ENCODE measurements around the gene SNN. TPM values are rescaled to one million over a fixed set of nuclear protein-coding genes. Genes with fewer than 3 reads are reported as not detected.
A peak's percentile ranks its signal among the peaks of the same experiment; 100 is the strongest.

Gene SNN
- total RNA-seq, 4 donors from 2014 or later: 34.6 to 40.3 (median 39.7) TPM

DNA sequence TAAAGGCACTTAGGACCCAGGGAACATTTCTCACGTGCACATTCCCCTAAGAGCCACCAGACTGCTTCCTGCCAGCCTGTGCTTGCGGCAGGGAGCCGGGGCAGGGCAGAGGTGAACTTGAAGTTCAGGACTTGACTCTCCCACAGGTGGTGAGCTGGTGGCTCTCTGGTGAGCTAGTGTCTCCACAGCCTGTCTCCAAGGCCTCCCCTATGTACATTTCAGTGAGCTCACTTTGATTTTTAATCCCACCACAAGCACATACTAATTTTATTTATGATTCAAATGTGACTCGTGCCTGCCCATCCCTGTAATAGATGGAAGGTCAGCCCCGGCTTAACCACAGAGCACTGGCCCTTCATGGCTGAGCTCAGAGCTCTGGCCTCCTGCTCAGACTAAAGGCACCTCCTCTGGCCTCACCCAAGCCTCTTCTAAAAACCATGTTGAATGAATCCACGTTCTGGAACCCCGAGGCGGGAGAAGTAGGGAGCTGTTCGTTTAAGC, 9.2 kb downstream of the SNN start:
- Histone ChIP-seq H3K27ac (peak overlapping the region in 3 of 4 donors; percentile 11 to 58 (median 21)), H3K27me3 (no peaks in the 10 kb centered on the region), H3K36me3 (peaks cover 0 to 59% of the 10 kb centered on the region in 2 donors), H3K4me1 (peaks cover 0 to 95% (median 15%) of the 10 kb centered on the region in 3 donors), H3K9me3 (no peaks in the 10 kb centered on the region), H3K4me3 (no peak overlapping the region)
- TF ChIP-seq EP300 (IDR thresholded peaks at IDR 0.05) (no peak), POLR2A (IDR thresholded peaks at IDR 0.05) (no peak), POLR2AphosphoS5 (IDR thresholded peaks at IDR 0.05) (no peak)
- TF ChIP-seq, protein P1, sequence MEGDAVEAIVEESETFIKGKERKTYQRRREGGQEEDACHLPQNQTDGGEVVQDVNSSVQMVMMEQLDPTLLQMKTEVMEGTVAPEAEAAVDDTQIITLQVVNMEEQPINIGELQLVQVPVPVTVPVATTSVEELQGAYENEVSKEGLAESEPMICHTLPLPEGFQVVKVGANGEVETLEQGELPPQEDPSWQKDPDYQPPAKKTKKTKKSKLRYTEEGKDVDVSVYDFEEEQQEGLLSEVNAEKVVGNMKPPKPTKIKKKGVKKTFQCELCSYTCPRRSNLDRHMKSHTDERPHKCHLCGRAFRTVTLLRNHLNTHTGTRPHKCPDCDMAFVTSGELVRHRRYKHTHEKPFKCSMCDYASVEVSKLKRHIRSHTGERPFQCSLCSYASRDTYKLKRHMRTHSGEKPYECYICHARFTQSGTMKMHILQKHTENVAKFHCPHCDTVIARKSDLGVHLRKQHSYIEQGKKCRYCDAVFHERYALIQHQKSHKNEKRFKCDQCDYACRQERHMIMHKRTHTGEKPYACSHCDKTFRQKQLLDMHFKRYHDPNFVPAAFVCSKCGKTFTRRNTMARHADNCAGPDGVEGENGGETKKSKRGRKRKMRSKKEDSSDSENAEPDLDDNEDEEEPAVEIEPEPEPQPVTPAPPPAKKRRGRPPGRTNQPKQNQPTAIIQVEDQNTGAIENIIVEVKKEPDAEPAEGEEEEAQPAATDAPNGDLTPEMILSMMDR (IDR thresholded peaks at IDR 0.05): no peak
- no peak for ATAC-seq
- 44 to 69% methylated on average over 4 to 8 of the region's 9 CpGs for WGBS, 2 donors (ENCODE audit: low coverage in 1 of 2)

DNA sequence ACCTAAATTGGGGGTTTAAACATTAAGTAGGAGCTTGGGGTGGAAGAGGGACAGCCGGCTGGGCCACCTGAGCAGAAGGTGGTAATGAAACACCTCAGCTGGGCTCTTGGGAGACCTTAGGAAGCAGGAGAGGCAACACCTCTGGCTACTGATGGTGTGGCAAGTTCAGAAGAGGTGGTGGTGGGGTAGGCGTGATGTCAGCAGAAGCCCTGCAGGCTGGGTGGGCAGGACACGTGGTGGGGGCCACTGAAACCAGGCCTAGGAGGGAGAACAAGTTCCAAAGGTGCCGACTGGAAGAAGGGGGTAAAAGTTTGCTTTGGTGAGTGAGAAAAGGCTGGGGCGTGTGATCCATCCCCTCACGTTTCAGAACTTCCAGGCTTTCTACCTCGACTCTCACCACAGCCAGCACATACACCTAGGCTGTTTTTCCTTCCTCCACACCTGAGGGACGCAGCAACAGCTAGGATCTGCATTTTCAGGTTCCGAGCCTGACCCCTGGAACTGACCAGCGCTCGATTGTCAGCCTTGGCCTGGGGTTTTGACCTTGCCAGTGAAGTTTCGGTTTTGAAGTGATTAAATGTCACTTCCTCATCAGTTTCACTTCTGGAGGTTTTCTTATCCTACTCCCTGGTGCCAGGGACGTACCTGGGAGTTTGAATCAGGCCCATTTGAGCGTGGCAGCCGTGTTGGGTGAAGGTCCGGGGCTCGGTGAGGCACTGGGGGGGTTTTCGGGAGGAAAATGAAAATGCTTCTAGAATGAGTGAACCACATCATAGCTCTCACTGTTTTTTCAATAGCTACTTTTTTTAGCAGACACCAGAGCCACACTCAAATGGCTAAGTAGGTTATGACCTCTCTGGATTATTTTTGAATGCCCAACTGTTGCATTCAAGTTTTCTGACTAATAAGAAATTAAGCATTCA, 10.0 kb downstream of the SNN start:
- Histone ChIP-seq H3K4me3 (no peak overlapping the region), H3K36me3 (peaks cover 0 to 67% of the 10 kb centered on the region in 2 donors), H3K27ac (peak overlapping the region in 3 of 4 donors; percentile 11 to 58 (median 56)), H3K27me3 (no peaks in the 10 kb centered on the region), H3K4me1 (peaks cover 0 to 95% (median 16%) of the 10 kb centered on the region in 3 donors), H3K9me3 (no peaks in the 10 kb centered on the region)
- no peak for ATAC-seq
- 46 to 51% methylated on average over 10 to 12 of the region's 18 CpGs for WGBS, 2 donors (ENCODE audit: low coverage in 1 of 2)
- TF ChIP-seq EP300 (IDR thresholded peaks at IDR 0.05) (no peak), POLR2AphosphoS5 (IDR thresholded peaks at IDR 0.05) (no peak)

DNA sequence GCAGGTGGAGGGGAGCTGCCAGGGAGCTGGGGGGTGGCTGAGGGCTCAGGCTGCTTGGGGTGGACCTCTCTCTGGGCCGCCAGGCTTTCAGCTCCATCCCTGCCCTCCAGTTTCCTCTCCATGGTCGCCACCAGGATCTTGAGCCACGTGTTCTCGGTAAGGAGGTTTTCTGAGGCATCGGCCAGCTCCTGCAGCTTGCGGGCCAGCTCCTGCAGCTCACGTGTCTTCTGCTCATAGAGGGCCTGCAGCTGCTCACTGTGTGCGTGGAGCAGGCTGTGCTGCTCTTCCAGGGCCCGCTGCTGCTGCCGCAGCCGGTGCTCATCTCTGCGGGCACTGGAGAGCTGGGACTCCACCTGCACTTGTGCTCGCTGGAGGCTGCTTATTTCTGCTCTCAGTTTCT, 11.0 kb downstream of the SNN start:
- Histone ChIP-seq H3K9me3 (no peaks in the 10 kb centered on the region), H3K36me3 (peaks cover 0 to 77% of the 10 kb centered on the region in 2 donors), H3K27ac (peak overlapping the region in 3 of 4 donors; percentile 14 to 58 (median 43)), H3K27me3 (no peaks in the 10 kb centered on the region), H3K4me3 (no peak overlapping the region), H3K4me1 (peaks cover 0 to 87% (median 10%) of the 10 kb centered on the region in 3 donors)
- WGBS, 2 donors (ENCODE audit: low coverage in 1 of 2): no CpG with 5 or more reads among the region's 13 CpGs
- TF ChIP-seq, protein P1 (IDR thresholded peaks at IDR 0.05): no peak
- no peak for TF ChIP-seq POLR2A (IDR thresholded peaks at IDR 0.05)
- no peak for TF ChIP-seq POLR2AphosphoS5 (IDR thresholded peaks at IDR 0.05)
- TF ChIP-seq EP300 (IDR thresholded peaks at IDR 0.05): no peak
- peak; percentile 48 for ATAC-seq

DNA sequence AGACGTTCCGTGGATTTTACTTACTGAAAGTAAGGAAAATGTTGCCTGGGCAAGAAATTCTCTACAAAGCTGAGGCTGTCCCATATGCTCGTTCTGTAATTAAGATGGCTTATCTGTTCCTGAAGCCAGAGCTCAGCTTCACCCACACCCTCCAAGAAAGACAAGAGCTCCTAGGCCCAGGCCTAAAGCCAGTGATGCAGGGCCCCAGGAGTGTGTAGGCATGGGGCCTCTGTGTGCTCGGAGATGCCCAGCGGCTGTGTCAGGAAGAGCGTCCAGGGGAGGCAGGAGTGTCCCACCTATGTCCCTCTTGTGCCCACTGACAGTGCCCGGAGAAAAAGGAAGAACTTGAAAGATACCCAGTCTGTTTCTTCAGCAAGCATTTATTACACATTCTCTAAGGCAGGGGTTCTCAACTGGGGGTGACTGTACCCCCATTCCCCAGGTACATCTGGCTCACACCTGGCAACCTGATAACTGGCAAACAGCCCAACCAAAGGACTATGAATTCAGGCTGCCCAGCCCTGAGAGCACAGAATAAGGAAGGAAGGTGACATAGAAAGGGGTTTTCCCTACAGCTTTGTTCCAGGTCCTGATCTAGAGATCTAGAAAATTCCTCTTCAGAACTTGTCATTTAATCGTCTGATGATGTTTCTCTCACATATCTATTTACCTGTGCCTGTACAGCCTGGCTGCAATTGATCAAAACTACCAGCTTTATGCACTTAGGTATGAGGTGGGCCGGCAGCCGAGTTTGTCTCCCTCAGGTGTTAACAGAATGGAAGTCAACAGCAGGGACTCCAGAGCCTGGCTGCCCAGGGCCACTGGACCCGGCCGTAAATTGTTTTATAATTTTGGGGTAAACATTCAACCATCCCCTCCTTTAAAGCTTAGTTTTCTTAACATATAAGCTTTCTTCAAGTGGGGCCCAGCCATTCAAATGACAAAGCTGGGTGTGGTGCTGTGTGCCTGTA, 12.0 kb downstream of the SNN start:
- H3K27ac ChIP-seq: peak overlapping the region in 2 of 4 donors; percentile 43 to 58
- peaks cover 0 to 87% of the 10 kb centered on the region in 2 donors for H3K36me3 ChIP-seq
- peaks cover 0 to 77% (median 10%) of the 10 kb centered on the region in 3 donors for H3K4me1 ChIP-seq
- no peak for TF ChIP-seq POLR2A (IDR thresholded peaks at IDR 0.05)
- TF ChIP-seq POLR2AphosphoS5 (IDR thresholded peaks at IDR 0.05): no peak
- TF ChIP-seq, protein P1 (IDR thresholded peaks at IDR 0.05): no peak
- TF ChIP-seq EP300 (IDR thresholded peaks at IDR 0.05): no peak
- 73% methylated on average over 4 to 5 of the region's 12 CpGs for whole genome bisulfite sequencing, 2 donors (ENCODE audit: low coverage in 1 of 2)
- no peaks in the 10 kb centered on the region for H3K27me3 ChIP-seq
- no peaks in the 10 kb centered on the region for H3K9me3 ChIP-seq
- no peak overlapping the region for H3K4me3 ChIP-seq
- no peak for ATAC-seq

DNA sequence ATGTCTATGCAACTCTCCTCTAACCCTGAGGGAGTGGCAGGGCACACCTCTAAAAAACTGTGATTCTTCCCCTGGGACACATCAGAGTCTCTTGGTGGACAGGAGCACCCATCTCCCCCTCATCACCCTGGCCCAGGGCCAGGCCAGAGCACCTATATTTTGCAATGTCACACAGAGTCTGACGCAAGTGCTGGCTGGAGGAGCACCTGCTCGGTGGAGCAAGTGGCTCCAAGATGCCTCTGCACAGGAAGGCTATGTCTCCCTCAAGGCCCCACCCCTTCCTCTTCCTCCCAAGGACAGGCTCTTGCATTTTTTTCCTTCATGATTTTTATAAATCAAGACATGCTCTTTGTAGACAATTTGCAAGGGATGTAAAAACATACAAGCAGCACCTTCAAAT, 13.3 kb downstream of the SNN start:
- Histone ChIP-seq H3K27ac (peak overlapping the region in 2 of 4 donors; percentile 43 to 55), H3K9me3 (no peaks in the 10 kb centered on the region), H3K36me3 (peaks cover 0 to 82% of the 10 kb centered on the region in 2 donors), H3K27me3 (no peaks in the 10 kb centered on the region), H3K4me3 (no peak overlapping the region), H3K4me1 (peaks cover 0 to 81% (median 20%) of the 10 kb centered on the region in 3 donors)
- TF ChIP-seq POLR2A (IDR thresholded peaks at IDR 0.05) (no peak), POLR2AphosphoS5 (IDR thresholded peaks at IDR 0.05) (no peak), EP300 (IDR thresholded peaks at IDR 0.05) (no peak)
- TF ChIP-seq, protein P1 (IDR thresholded peaks at IDR 0.05): no peak
- WGBS, 2 donors (ENCODE audit: low coverage in 1 of 2): 39 to 75% methylated on average over 2 of the region's 2 CpGs
- ATAC-seq: no peak

Measured in gastroesophageal sphincter (tissue), 4 donors.